MM.1S (cell line): Measurements from ENCODE around the gene STRA6.

Experiments
- DNase-seq: peaks from one replicate; pipeline ENCODE4 v3.0.0-alpha.2; 2015
- H2AFZ ChIP-seq: fragments of 300-600 bp; sonication (generic); 2 replicates; pipeline ENCODE4 v1.6.0; 2016; ENCODE audit warnings: antibody characterized with exemption, low read length
- H3F3A ChIP-seq: fragments of 300-600 bp; sonication (generic); 2 replicates; pipeline ENCODE4 v1.6.1; 2016; ENCODE audit warnings: mild to moderate bottlenecking, antibody characterized with exemption, low read length, moderate library complexity, mixed read lengths; ENCODE audit not compliant: insufficient read depth
- H3K27ac ChIP-seq: fragments of 300-600 bp; sonication (generic); 2 replicates; pipeline ENCODE4 v1.5.1; 2016; ENCODE audit warnings: mild to moderate bottlenecking, low read length
- H3K27me3 ChIP-seq: fragments of 300-600 bp; sonication (generic); replicated peaks from 2 replicates; pipeline ENCODE4 v1.6.0; 2016; ENCODE audit warnings: low read length; ENCODE audit not compliant: insufficient read depth
- H3K36me3 ChIP-seq: fragments of 300-600 bp; sonication (generic); replicated peaks from 2 replicates; pipeline ENCODE4 v1.6.1; 2016; ENCODE audit warnings: mild to moderate bottlenecking, low read length, mixed read lengths; ENCODE audit not compliant: insufficient read depth
- H3K4me1 ChIP-seq: fragments of 300-600 bp; sonication (generic); 2 replicates; pipeline ENCODE4 v1.6.1; 2016; ENCODE audit warnings: low read length, mixed read lengths
- H3K4me2 ChIP-seq: fragments of 300-600 bp; sonication (generic); 2 replicates; pipeline ENCODE4 v1.6.0; 2016; ENCODE audit warnings: low read depth, low read length
- H3K4me3 ChIP-seq: fragments of 300-600 bp; sonication (generic); 2 replicates; pipeline ENCODE4 v1.5.1; 2016; ENCODE audit warnings: low read length, mixed read lengths
- H3K79me2 ChIP-seq: fragments of 300-600 bp; sonication (generic); 2 replicates; pipeline ENCODE4 v1.6.1; 2016; ENCODE audit warnings: mixed run types, low read length, mixed read lengths
- H3K9ac ChIP-seq: fragments of 300-600 bp; sonication (generic); 2 replicates; pipeline ENCODE4 v1.6.1; 2016; ENCODE audit warnings: low read length, mixed read lengths
- H3K9me2 ChIP-seq: fragments of 300-600 bp; sonication (generic); replicated peaks from 2 replicates; pipeline ENCODE4 v1.6.1; 2016; ENCODE audit warnings: mild to moderate bottlenecking, low read length, mixed read lengths; ENCODE audit not compliant: insufficient read depth
- H3K9me3 ChIP-seq: fragments of 300-600 bp; sonication (generic); replicated peaks from 2 replicates; pipeline ENCODE4 v1.6.1; 2016; ENCODE audit warnings: mild to moderate bottlenecking, low read length, mixed read lengths; ENCODE audit not compliant: insufficient read depth
- H4K20me1 ChIP-seq: fragments of 300-600 bp; sonication (generic); 2 replicates; pipeline ENCODE4 v1.6.1; 2016; ENCODE audit warnings: mild to moderate bottlenecking, low read length, moderate library complexity, mixed read lengths; ENCODE audit not compliant: insufficient read depth
- EZH2 ChIP-seq: fragments of 300-600 bp; sonication (generic); optimal IDR thresholded peaks from 2 replicates; pipeline ENCODE3; 2017; ENCODE audit warnings: low read depth, mild to moderate bottlenecking, antibody characterized with exemption, low read length, mixed read lengths
- EZH2phosphoT487 ChIP-seq: fragments of 300-600 bp; sonication (generic); IDR thresholded peaks from 2 replicates; pipeline ENCODE4 v1.6.1; 2018; ENCODE audit warnings: antibody characterized with exemption, low read length
- TF ChIP-seq, protein P1 (sequence below): fragments of 300-600 bp; sonication (generic); IDR thresholded peaks from 2 replicates; pipeline ENCODE4 v1.5.1; 2016; ENCODE audit warnings: antibody characterized with exemption, low read length, mixed read lengths

Gene STRA6

DNA sequence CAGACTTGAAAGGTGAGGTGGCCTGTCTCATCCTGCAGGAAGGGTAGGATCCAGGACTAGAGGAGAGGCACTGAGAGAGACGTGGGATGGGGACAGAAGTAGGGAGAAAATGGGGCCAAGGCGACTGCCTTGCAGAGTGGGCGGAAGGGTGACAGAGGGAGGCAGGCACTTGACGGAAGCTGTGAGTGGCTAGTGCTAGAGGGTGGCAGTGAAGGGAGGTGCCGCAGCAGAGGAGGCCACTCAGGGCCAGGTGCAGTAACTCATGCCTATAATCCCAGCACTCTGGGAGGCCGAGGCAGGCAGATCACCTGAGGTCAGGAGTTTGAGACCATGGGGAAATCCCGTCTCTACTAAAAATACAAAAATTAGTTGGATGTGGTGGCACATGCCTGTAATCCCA is 40.8 kb upstream of the STRA6 start:
- Histone ChIP-seq H3K79me2 (no peaks in the 10 kb centered on the region), H3F3A (no peaks in the 10 kb centered on the region), H4K20me1 (no peaks in the 10 kb centered on the region), H3K9me2 (no peaks in the 10 kb centered on the region), H3K4me1 (no peaks in the 10 kb centered on the region), H3K9me3 (no peaks in the 10 kb centered on the region), H3K36me3 (no peaks in the 10 kb centered on the region), H3K9ac (no peak overlapping the region), H3K27me3 (peaks cover 78% of the 10 kb centered on the region), H3K27ac (no peak overlapping the region), H2AFZ (no peak overlapping the region), H3K4me3 (no peak overlapping the region), H3K4me2 (no peak overlapping the region)
- no peak for TF ChIP-seq EZH2
- no peak for TF ChIP-seq EZH2phosphoT487
- TF ChIP-seq, protein P1, sequence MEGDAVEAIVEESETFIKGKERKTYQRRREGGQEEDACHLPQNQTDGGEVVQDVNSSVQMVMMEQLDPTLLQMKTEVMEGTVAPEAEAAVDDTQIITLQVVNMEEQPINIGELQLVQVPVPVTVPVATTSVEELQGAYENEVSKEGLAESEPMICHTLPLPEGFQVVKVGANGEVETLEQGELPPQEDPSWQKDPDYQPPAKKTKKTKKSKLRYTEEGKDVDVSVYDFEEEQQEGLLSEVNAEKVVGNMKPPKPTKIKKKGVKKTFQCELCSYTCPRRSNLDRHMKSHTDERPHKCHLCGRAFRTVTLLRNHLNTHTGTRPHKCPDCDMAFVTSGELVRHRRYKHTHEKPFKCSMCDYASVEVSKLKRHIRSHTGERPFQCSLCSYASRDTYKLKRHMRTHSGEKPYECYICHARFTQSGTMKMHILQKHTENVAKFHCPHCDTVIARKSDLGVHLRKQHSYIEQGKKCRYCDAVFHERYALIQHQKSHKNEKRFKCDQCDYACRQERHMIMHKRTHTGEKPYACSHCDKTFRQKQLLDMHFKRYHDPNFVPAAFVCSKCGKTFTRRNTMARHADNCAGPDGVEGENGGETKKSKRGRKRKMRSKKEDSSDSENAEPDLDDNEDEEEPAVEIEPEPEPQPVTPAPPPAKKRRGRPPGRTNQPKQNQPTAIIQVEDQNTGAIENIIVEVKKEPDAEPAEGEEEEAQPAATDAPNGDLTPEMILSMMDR: no peak
- no peak for DNase-seq

DNA sequence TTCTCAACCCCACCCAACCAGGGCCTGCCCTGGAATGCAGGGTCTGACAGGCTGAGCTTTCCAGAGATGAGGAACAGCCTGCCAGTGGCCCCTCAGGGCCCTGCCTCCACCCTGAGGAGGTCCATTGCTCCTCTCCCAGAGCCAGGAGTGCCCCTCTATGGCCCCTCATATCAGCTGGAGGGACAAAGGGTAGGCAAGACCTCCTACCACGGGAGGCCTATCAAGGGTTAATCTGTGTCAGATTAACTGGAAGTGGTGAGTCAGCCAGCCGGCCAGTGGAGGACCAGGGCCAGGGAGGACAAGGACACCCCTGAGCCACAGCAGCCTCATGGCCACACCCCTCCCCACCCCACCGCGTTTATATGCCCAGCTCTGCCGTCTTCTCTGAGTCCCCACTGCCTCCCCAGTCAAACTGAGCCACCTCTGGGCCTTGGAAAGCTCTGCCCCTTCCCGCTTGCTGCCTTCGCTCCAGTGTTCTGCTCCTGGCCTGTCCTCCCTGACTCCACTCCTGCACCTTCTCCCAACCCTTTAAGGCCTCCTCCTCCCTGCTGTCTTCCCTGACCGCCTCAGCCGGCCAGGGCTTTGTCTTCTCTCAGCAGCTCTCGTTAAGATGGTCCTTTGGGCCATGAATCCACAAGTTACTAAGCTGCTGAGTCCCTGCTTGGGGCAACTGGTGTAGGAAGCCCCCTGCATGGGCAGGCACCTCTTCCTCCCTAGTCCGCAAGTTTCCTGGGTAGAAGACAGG is 40.0 kb upstream of the STRA6 start:
- no peak overlapping the region for H3K4me3 ChIP-seq
- no peak overlapping the region for H3K27ac ChIP-seq
- H3K9me2 ChIP-seq: no peaks in the 10 kb centered on the region
- H2AFZ ChIP-seq: no peak overlapping the region
- H3K27me3 ChIP-seq: peaks cover 78% of the 10 kb centered on the region
- TF ChIP-seq EZH2phosphoT487 (no peak), EZH2 (no peak)
- TF ChIP-seq, protein P1: no peak
- no peaks in the 10 kb centered on the region for H3F3A ChIP-seq
- no peaks in the 10 kb centered on the region for H3K79me2 ChIP-seq
- no peaks in the 10 kb centered on the region for H3K36me3 ChIP-seq
- no peaks in the 10 kb centered on the region for H4K20me1 ChIP-seq
- H3K9me3 ChIP-seq: no peaks in the 10 kb centered on the region
- no peak for DNase-seq
- no peak overlapping the region for H3K4me2 ChIP-seq
- no peak overlapping the region for H3K9ac ChIP-seq
- H3K4me1 ChIP-seq: no peaks in the 10 kb centered on the region

DNA sequence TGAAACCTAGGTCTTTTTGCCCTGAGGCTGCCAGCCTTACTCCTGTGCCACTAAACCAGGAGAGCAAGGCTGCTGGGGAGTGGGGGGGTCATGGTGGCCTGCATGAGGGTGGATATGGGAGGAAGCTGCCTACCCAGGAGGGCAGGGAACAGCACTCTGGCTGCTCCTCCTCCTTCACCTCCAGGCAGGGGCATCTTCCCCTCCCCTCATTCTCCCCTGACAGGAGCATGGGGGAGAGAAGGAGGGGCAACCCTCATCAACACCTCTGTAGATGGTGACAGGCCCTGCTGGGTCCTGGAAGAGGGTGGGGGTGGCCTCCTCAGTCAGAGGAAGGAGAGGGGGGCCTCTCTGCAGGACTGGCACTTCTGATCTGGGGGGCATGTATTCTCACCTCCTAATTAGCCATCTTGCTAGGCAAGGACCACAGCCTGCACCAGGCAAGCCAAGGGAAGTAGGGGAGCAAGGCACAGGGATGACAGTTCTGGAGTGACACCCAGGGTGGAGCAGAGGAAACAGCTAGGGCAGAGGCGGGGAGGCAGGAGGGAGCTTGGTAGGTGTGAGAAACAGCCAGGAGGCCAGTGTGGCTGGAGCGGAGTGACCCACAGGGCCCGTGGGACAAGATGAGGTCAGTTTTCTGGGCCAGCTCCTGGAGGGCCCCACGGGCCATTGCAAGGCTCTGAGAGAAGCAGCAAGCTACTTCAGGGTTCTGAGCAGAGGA is 38.5 kb upstream of the STRA6 start:
- no peaks in the 10 kb centered on the region for H3K36me3 ChIP-seq
- H3K27ac ChIP-seq: no peak overlapping the region
- H3K4me2 ChIP-seq: no peak overlapping the region
- no peak for DNase-seq
- H3K79me2 ChIP-seq: no peaks in the 10 kb centered on the region
- no peaks in the 10 kb centered on the region for H3K9me3 ChIP-seq
- peaks cover 79% of the 10 kb centered on the region for H3K27me3 ChIP-seq
- no peaks in the 10 kb centered on the region for H3F3A ChIP-seq
- no peak overlapping the region for H2AFZ ChIP-seq
- TF ChIP-seq EZH2 (no peak), EZH2phosphoT487 (no peak)
- TF ChIP-seq, protein P1: no peak
- H4K20me1 ChIP-seq: no peaks in the 10 kb centered on the region
- no peak overlapping the region for H3K9ac ChIP-seq
- no peaks in the 10 kb centered on the region for H3K4me1 ChIP-seq
- no peaks in the 10 kb centered on the region for H3K9me2 ChIP-seq
- no peak overlapping the region for H3K4me3 ChIP-seq
